Measurements from ENCODE around the gene ABHD14A.
A peak's percentile ranks its signal among the peaks of the same experiment; 100 is the strongest.

DNA sequence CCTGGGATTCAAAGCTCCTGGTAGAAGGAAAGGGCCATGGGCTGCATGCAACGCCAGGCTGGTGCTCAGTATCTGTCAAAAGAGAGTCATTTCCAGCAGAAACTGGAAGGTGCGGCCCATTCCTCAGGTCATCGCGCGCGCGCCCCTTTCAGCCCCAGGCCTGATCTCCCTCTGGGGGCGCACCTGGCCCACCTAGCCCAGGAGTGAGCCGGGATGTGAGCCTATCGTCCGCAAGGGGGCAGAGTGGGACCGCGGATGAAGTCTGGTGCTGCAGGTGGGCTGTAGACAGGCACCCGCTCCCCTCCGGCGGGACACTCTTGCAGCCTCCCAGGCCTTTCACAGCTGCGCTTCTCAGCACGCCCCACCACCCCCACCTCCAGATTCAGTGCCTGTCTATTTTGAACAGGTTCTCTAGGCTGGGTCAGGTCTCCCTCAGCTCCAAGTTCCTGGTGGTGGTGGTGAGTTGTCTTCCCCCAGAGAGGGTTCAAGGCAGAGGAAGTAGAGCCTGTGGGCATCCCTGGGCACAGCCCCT, 26.6 kb downstream of the ABHD14A start:
- TF ChIP-seq CTCF (IDR thresholded peaks at IDR 0.05; ENCODE audit: insufficient read depth, low read length): peak; percentile 64
- TF ChIP-seq, protein P1, sequence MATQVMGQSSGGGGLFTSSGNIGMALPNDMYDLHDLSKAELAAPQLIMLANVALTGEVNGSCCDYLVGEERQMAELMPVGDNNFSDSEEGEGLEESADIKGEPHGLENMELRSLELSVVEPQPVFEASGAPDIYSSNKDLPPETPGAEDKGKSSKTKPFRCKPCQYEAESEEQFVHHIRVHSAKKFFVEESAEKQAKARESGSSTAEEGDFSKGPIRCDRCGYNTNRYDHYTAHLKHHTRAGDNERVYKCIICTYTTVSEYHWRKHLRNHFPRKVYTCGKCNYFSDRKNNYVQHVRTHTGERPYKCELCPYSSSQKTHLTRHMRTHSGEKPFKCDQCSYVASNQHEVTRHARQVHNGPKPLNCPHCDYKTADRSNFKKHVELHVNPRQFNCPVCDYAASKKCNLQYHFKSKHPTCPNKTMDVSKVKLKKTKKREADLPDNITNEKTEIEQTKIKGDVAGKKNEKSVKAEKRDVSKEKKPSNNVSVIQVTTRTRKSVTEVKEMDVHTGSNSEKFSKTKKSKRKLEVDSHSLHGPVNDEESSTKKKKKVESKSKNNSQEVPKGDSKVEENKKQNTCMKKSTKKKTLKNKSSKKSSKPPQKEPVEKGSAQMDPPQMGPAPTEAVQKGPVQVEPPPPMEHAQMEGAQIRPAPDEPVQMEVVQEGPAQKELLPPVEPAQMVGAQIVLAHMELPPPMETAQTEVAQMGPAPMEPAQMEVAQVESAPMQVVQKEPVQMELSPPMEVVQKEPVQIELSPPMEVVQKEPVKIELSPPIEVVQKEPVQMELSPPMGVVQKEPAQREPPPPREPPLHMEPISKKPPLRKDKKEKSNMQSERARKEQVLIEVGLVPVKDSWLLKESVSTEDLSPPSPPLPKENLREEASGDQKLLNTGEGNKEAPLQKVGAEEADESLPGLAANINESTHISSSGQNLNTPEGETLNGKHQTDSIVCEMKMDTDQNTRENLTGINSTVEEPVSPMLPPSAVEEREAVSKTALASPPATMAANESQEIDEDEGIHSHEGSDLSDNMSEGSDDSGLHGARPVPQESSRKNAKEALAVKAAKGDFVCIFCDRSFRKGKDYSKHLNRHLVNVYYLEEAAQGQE (IDR thresholded peaks at IDR 0.05; ENCODE audit: insufficient replicate concordance, low read depth): no peak
- no peak for TF ChIP-seq POLR2AphosphoS5 (IDR thresholded peaks at IDR 0.05; ENCODE audit: low read depth)
- no peak for TF ChIP-seq GABPA (IDR thresholded peaks at IDR 0.05; ENCODE audit: low read depth)
- no peak for TF ChIP-seq SPI1 (IDR thresholded peaks at IDR 0.05; ENCODE audit: borderline replicate concordance, low read depth)

Data from HL-60 (cell line).